Measurements from ENCODE around the gene C11orf58. TPM values are rescaled to one million over a fixed set of nuclear protein-coding genes. Genes with fewer than 3 reads are reported as not detected.

C11orf58 gene
- polyA plus RNA-seq (2012; ENCODE audit: low read depth, missing spikeins) = 189 TPM

DNA sequence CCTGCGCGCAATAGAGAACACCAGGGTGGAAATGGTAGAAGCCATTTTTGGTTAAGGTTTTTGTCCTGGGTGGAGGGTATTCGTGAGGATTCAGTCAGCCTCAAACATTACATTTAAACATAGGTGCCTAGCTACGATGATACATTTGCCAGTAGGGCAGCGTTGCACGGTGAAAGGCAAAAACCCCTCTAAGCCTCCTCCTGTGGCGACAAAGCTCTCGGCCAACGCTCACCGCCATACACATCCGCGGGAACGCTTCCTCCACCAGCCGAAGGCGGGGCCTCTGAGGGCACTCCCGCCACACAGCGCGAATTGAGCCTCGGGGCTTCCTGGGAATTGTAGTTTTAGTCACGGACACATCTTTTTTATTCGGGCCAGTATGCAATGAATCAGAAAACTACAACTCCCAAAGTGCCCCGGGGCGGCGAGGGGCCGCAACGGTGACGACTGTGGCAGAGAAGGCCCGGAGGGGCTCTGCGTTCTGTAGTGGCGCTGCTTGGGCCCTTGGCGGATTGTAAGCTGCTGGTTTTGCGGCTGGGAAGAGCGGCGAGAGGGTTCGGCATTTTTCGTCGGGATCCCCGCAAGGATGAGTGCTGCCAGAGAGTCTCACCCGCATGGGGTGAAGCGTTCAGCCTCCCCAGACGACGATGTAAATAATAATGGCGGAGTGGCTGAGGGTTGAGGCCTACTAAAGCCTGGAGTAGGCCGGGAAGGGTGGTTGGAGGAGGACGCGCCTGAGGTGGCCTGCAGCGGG is at the start of gene C11orf58:
Gene C11orf58, plus strand, starts transcription at position 455 of the 754 bp plus-strand sequence. Its CDS starts 132 bp downstream, at position 587.
- TF ChIP-seq SPI1 (IDR thresholded peaks at IDR 0.05; ENCODE audit: low read depth, low read length) (no peak), TAF1 (IDR thresholded peaks at IDR 0.05; ENCODE audit: low read depth, low read length) (peak; percentile 89), POLR2A (IDR thresholded peaks at IDR 0.05; ENCODE audit: low read depth, low read length) (peak; percentile 97), POU2F2 (IDR thresholded peaks at IDR 0.05; ENCODE audit: low read depth, low read length) (0 out of 2 replicates have a peak, but pooled peaks have one; percentile 62), POLR2AphosphoS5 (IDR thresholded peaks at IDR 0.05; ENCODE audit: low read depth, low read length) (peak; percentile 96), PAX5 (IDR thresholded peaks at IDR 0.05; ENCODE audit: insufficient read depth, low read length, severe bottlenecking) (no peak)
- FAIRE-seq (peak; percentile 91), DNase-seq (ENCODE audit: insufficient read length, low spot score) (peak; percentile 50)

DNA sequence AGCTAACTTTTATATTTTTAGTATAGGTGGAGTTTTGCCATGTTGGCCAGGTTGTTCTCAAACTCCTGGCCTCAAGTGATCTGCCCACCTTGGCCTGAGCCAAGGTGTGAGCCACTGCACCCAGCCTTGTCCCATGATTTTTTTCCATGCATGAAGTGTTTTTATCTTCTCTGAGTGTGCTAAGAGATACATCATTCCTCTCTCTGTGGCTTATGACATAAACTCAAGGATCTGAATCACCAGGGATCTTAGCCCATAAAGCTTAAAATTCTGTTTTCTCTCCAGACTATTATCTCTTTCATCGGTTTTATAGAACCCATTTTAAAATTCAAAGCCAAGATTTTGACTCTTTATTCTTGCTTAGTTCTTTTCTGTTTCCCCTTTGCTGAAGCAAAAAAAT is 48.4 kb upstream of the C11orf58 start:
- no peak for FAIRE-seq
- no peak for DNase-seq (ENCODE audit: insufficient read length, low spot score)
- TF ChIP-seq TAF1 (IDR thresholded peaks at IDR 0.05; ENCODE audit: low read depth, low read length) (no peak), SPI1 (IDR thresholded peaks at IDR 0.05; ENCODE audit: low read depth, low read length) (no peak), PAX5 (IDR thresholded peaks at IDR 0.05; ENCODE audit: insufficient read depth, low read length, severe bottlenecking) (no peak), POU2F2 (IDR thresholded peaks at IDR 0.05; ENCODE audit: low read depth, low read length) (no peak), POLR2AphosphoS5 (IDR thresholded peaks at IDR 0.05; ENCODE audit: low read depth, low read length) (no peak)

DNA sequence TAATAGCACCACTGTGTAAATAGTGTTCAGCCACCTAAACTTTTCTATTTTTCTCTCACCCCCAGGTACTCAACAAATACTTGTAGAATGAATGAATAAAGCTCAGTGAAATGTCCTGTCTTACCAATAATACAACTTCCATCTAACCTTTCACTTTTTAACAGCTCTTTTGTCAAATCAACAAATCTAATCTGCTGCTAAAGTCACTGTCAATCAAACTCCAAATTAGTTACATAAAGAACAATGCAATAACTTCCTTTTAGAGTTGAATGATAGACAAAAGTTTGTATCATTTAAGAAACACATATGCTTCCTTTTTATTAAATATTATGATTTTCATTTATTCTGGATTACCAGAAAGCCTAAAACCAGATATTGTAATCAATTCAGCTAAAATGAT is 34.7 kb upstream of the C11orf58 start:
- FAIRE-seq (no peak), DNase-seq (ENCODE audit: insufficient read length, low spot score) (no peak)
- TF ChIP-seq PAX5 (IDR thresholded peaks at IDR 0.05; ENCODE audit: insufficient read depth, low read length, severe bottlenecking) = no peak
- TF ChIP-seq POLR2AphosphoS5 (IDR thresholded peaks at IDR 0.05; ENCODE audit: low read depth, low read length) = no peak
- TF ChIP-seq POLR2A (IDR thresholded peaks at IDR 0.05; ENCODE audit: low read depth, low read length) = no peak

DNA sequence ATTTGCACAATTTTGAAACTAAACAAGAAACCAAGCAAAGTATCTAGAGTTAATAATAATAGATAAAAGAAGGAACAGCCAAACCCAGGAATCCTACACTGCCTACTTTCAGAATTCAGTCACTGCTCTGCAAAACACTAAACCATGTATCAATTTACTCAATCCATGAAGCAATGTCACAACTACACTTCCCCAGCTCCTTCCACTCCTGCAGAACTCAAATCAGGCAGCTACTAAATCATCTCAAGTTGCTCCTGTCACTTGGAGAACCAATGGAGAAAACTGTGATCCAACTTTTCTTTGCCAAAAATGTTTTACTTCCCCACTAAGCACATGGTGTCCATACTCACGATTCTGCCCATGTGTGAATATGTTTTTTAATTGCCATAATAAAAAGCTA is 24.9 kb upstream of the C11orf58 start:
- DNase-seq (ENCODE audit: insufficient read length, low spot score) (no peak), FAIRE-seq (no peak)
- TF ChIP-seq POU2F2 (IDR thresholded peaks at IDR 0.05; ENCODE audit: low read depth, low read length) (no peak), TAF1 (IDR thresholded peaks at IDR 0.05; ENCODE audit: low read depth, low read length) (no peak), POLR2A (IDR thresholded peaks at IDR 0.05; ENCODE audit: low read depth, low read length) (no peak), PAX5 (IDR thresholded peaks at IDR 0.05; ENCODE audit: insufficient read depth, low read length, severe bottlenecking) (no peak), SPI1 (IDR thresholded peaks at IDR 0.05; ENCODE audit: low read depth, low read length) (no peak), POLR2AphosphoS5 (IDR thresholded peaks at IDR 0.05; ENCODE audit: low read depth, low read length) (no peak)

DNA sequence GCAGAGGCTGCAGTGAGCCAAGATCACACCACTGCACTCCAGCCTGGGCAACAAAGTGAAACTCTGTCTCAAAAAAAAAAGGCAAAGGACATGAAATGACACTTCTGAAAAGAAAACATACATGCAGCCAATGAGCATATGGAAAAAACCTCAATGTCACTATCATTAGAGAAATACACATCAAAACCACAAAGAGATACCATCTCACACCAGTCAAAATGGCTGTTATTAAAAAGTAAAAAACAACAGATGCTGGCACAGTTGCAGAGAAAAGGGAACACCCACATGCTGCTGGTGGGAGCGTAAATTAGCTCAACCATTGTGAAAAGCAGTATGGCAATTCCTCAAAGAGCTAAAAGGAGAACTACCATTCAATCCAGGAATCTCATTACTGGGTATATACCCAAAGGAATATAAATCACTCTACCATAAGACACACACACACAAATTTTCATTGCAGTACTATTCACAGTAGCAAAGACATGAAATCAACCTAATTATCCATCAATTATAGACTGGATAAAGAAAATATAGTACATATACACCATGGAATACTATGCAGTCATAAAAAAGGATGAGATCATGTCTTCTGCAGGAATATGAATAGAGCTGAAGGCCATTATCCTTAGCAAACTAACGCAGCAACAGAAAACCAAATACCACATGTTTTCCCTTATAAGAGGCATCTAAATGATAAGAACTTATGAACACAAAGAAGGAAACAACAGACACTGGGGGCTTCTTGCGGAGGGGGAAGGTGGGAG is 15.7 kb upstream of the C11orf58 start:
- FAIRE-seq (no peak), DNase-seq (ENCODE audit: insufficient read length, low spot score) (no peak)
- TF ChIP-seq PAX5 (IDR thresholded peaks at IDR 0.05; ENCODE audit: insufficient read depth, low read length, severe bottlenecking) (no peak), SPI1 (IDR thresholded peaks at IDR 0.05; ENCODE audit: low read depth, low read length) (no peak), POLR2AphosphoS5 (IDR thresholded peaks at IDR 0.05; ENCODE audit: low read depth, low read length) (no peak), TAF1 (IDR thresholded peaks at IDR 0.05; ENCODE audit: low read depth, low read length) (no peak), POLR2A (IDR thresholded peaks at IDR 0.05; ENCODE audit: low read depth, low read length) (no peak), POU2F2 (IDR thresholded peaks at IDR 0.05; ENCODE audit: low read depth, low read length) (no peak)

DNA sequence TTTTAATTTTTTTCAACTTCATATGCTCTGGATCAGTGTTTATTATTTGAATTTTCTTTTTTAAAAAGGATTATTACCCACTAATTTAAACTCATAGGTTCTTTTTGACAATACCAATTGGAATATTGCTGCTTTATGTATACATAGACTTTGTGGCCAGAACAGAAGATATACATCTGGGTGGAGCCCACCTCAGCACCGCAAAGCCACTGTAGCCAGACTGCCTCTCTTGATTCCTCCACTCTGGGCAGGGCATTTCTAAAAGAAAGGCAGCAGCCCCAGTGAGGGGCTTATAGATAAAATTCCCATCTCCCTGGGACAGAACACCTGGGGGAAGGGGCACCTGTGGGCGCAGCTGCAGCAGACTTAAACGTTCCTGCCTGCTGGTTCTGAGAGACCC is 10.6 kb upstream of the C11orf58 start:
- no peak for DNase-seq (ENCODE audit: insufficient read length, low spot score)
- TF ChIP-seq PAX5 (IDR thresholded peaks at IDR 0.05; ENCODE audit: insufficient read depth, low read length, severe bottlenecking) (no peak), POLR2A (IDR thresholded peaks at IDR 0.05; ENCODE audit: low read depth, low read length) (no peak), TAF1 (IDR thresholded peaks at IDR 0.05; ENCODE audit: low read depth, low read length) (no peak), POU2F2 (IDR thresholded peaks at IDR 0.05; ENCODE audit: low read depth, low read length) (no peak), POLR2AphosphoS5 (IDR thresholded peaks at IDR 0.05; ENCODE audit: low read depth, low read length) (no peak), SPI1 (IDR thresholded peaks at IDR 0.05; ENCODE audit: low read depth, low read length) (no peak)
- no peak for FAIRE-seq

DNA sequence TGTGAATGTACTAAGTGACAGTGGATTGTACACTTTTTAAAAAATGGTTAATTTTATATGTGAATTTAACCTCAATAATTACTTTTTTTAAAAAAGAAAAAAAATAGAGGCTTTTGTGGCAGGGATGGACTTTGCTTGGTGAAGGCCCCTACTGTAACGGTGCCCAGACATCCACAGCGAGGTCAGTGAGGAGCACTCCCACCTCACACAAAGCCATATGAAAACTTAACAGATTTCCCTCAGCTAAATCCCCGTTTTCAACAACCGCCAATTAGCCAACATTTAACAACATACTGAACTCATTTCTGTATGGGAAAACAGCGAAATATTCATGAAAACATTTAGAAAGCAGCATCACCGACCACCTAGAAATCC is 642 bp upstream of the C11orf58 start:
- DNase-seq (ENCODE audit: insufficient read length, low spot score) (no peak), FAIRE-seq (no peak)
- no peak for TF ChIP-seq SPI1 (IDR thresholded peaks at IDR 0.05; ENCODE audit: low read depth, low read length)
- no peak for TF ChIP-seq TAF1 (IDR thresholded peaks at IDR 0.05; ENCODE audit: low read depth, low read length)
- no peak for TF ChIP-seq PAX5 (IDR thresholded peaks at IDR 0.05; ENCODE audit: insufficient read depth, low read length, severe bottlenecking)
- no peak for TF ChIP-seq POLR2A (IDR thresholded peaks at IDR 0.05; ENCODE audit: low read depth, low read length)

DNA sequence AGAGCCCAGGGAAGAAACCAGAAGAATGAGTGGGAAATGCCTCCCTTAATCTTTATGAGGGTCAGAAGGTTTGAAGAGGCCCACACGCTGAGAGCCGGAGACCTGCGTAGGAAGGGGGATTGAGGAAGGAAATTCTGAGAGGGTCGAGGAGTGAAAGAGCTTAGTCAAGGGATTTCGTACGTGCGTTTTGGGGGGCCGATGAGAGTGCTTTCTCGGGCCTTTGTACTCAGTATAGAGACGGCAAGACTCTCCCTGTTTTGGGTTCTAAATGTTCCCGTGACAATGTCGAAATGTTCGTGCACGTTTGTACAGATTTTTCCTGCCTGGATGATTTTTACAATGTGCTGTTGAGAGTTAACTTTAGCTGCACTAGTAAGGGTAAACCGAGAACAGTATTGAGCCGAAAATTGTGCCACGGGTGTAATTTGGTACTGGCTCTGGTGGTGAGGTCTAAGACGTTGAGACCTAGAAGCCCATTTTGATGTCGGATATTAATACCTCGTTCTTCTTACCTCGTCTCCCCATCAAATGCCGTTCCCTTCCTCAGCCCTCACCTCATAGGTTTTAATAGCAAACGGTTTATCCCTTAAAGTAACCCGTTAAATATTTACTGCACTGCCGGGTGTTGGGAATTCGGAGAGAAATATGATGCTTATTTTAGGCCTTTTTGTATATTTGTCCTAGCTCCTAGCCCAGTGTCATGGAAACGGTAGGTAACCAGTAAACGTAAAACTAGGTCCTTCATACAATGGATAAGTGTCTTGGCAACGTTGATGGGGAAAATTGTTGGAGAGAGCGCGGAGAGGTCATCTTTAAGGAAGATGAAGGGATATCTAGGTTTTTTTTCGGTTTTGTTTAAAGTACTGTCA is 734 bp downstream of the C11orf58 start:
- TF ChIP-seq POLR2A (IDR thresholded peaks at IDR 0.05; ENCODE audit: low read depth, low read length) (no peak), SPI1 (IDR thresholded peaks at IDR 0.05; ENCODE audit: low read depth, low read length) (no peak)
- FAIRE-seq (peak; percentile 67), DNase-seq (ENCODE audit: insufficient read length, low spot score) (no peak)

DNA sequence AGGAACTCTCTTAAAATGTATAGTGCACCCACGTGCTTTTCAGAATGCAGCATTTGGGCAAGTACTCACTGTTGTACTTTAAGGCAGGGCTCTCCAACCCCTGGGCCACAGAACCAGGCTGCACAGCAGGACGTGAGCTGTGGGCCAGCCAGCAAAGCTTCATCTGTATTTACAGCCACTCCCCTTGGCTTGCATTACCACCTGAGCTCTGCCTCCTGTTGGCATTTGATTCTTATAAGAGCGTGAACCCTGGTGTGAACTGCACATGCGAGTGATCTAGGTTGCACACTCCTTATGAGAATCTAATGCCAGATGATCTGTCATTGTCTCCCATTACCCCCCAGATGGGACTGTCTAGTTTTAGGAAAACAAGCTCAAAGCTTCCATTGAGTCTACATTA is 3.0 kb downstream of the C11orf58 start:
- no peak for FAIRE-seq
- TF ChIP-seq SPI1 (IDR thresholded peaks at IDR 0.05; ENCODE audit: low read depth, low read length) (no peak), POLR2A (IDR thresholded peaks at IDR 0.05; ENCODE audit: low read depth, low read length) (no peak), TAF1 (IDR thresholded peaks at IDR 0.05; ENCODE audit: low read depth, low read length) (no peak), POLR2AphosphoS5 (IDR thresholded peaks at IDR 0.05; ENCODE audit: low read depth, low read length) (no peak), POU2F2 (IDR thresholded peaks at IDR 0.05; ENCODE audit: low read depth, low read length) (no peak), PAX5 (IDR thresholded peaks at IDR 0.05; ENCODE audit: insufficient read depth, low read length, severe bottlenecking) (no peak)
- DNase-seq (ENCODE audit: insufficient read length, low spot score) = no peak
